Pancreas (tissue), 10 donors: ENCODE data around the gene SLC6A4. TPM values are rescaled to one million over a fixed set of nuclear protein-coding genes. Genes with fewer than 3 reads are reported as not detected.

Experiments
- ATAC-seq, 4 donors: fragments of 200-7000 bp; cut with Tn5 transposase; one replicate each; pipeline versions ENCODE4 v1.8.0 to v1.9.1; 2020; ENCODE audit warnings: mild to moderate bottlenecking in 4 of 4, moderate library complexity in 4 of 4
- DNase-seq, 6 donors: peaks; one replicate each; pipeline ENCODE4 v3.0.0-alpha.2; 2020
- FAIRE-seq: peaks from 2 replicates; lab custom pipeline; 2012; peaks lifted over from hg19 to GRCh38; lab: Jason Lieb, UNC
- H3K27ac ChIP-seq, 4 donors: fragments of 200-600 bp; sonication (generic); 1 replicate in 3 of 4; 2 replicates in 1 of 4; pipeline versions ENCODE4 v1.5.0 to v1.8.0; 2020
- H3K27me3 ChIP-seq, 4 donors: fragments of 200-600 bp; one replicate each; pipeline ENCODE4 v1.8.0; 2021
- H3K36me3 ChIP-seq, 3 donors: fragments of 200-600 bp; sonication (generic) in 1 of 3; one replicate each; pipeline versions ENCODE4 v1.5.0 to v1.8.0; 2020 to 2021
- H3K4me1 ChIP-seq, 3 donors: fragments of 200-600 bp; one replicate each; pipeline ENCODE4 v1.8.0; 2021
- H3K4me3 ChIP-seq, 4 donors: fragments of 200-600 bp; sonication (generic) in 2 of 4; one replicate each; pipeline versions ENCODE4 v1.5.0 to v1.8.0; 2020 to 2021
- H3K9me3 ChIP-seq, 4 donors: fragments of 200-600 bp; one replicate each; pipeline ENCODE4 v1.8.0; 2021
- WGBS, 2 donors: extraction: QIAGEN DNeasy Blood & Tissue Kit; methylation state at CpG; one replicate each; pipeline ENCODE4 v1.1.7; 2013; 5-methylcytosine and 5-hydroxymethylcytosine counted together
- intact Hi-C, 3 donors: fragments of 100-400 bp; cut with DNase I; formaldehyde crosslinking; loops; one replicate each; pipeline versions ENCODE4 v1.11.1 to v1.14.2; 2022
- polyA plus RNA-seq, 2 donors: library from polyadenylated mRNA; stranded (reverse); fragments of 200-250 nt; gene quantifications; one replicate each; pipeline ENCODE4 v1.2.3, GENCODE V29; 2013
- total RNA-seq, 6 donors: library from RNA; stranded (reverse); fragmentation: NEBNext Ultra II Directional in 4 of 6; extraction: Animal tissue kit (Norgen Biotek cat#: 25700) in 4 of 6; gene quantifications; one replicate each; pipeline versions ENCODE4 v1.2.1 to v1.2.4, GENCODE V29; 2021 to 2023
- TF ChIP-seq, protein P1 (sequence below), 4 donors: fragments of 200-600 bp; sonication (generic) in 3 of 4; IDR thresholded peaks; one replicate each; pipeline versions ENCODE4 v1.5.0 to v1.8.0; 2021; ENCODE audit warnings: antibody characterized with exemption in 4 of 4
- donor health status: healthy with polysubstance abuse.
- donor health status: DM: no; HTN: no; CAD: no; lungs with moderate emphysema.
- donor health status: DM: no; HTN: no; CAD: no.
- donor health status: control.
- donor health status: control.
- donor health status: Bipolar disorder and iron deficiency.
- donor health status: DM: yes; HTN: yes; CAD: no.
- donor health status: DM: no; HTN: no; CAD: no.
- donor health status: DM: no; HTN: no; CAD: no.
- donor health status: DM: yes; HTN: yes; CAD: no.

The SLC6A4 gene
- total and polyA plus RNA-seq, 8 donors: 0.42 to 3.1 (median 0.87) TPM

DNA sequence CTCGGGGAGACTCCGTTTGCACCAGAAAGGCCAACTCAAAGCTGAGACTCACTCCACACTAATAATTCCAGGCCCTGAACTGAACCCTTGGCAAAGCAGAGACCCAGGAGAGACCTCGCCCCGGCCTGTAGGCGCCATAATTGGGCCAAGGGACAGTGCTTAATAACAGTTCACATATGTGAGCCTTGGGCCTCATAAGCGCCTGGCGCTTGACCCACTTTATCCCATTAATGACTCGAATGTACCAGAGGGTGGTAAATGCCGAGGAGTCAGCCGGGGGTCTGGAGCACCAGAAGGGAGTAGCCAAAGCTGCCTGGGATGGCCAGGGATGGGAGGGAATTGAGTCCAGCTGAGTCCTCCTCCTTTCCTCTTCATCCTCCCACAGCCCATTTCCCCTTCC is 24.6 kb downstream of the SLC6A4 start:
- DNase-seq (no peak), ATAC-seq (no peak), FAIRE-seq (no peak)
- no peaks in the 10 kb centered on the region for H3K4me1 ChIP-seq
- WGBS, 2 donors: 84% methylated on average over 10 of the region's 10 CpGs
- H3K4me3 ChIP-seq: no peak overlapping the region
- H3K27me3 ChIP-seq: no peaks in the 10 kb centered on the region
- no peaks in the 10 kb centered on the region for H3K36me3 ChIP-seq
- H3K9me3 ChIP-seq: no peaks in the 10 kb centered on the region
- TF ChIP-seq, protein P1, sequence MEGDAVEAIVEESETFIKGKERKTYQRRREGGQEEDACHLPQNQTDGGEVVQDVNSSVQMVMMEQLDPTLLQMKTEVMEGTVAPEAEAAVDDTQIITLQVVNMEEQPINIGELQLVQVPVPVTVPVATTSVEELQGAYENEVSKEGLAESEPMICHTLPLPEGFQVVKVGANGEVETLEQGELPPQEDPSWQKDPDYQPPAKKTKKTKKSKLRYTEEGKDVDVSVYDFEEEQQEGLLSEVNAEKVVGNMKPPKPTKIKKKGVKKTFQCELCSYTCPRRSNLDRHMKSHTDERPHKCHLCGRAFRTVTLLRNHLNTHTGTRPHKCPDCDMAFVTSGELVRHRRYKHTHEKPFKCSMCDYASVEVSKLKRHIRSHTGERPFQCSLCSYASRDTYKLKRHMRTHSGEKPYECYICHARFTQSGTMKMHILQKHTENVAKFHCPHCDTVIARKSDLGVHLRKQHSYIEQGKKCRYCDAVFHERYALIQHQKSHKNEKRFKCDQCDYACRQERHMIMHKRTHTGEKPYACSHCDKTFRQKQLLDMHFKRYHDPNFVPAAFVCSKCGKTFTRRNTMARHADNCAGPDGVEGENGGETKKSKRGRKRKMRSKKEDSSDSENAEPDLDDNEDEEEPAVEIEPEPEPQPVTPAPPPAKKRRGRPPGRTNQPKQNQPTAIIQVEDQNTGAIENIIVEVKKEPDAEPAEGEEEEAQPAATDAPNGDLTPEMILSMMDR (IDR thresholded peaks at IDR 0.05): no peak
- no peak overlapping the region for H3K27ac ChIP-seq
- intact Hi-C loops: no loop called here

DNA sequence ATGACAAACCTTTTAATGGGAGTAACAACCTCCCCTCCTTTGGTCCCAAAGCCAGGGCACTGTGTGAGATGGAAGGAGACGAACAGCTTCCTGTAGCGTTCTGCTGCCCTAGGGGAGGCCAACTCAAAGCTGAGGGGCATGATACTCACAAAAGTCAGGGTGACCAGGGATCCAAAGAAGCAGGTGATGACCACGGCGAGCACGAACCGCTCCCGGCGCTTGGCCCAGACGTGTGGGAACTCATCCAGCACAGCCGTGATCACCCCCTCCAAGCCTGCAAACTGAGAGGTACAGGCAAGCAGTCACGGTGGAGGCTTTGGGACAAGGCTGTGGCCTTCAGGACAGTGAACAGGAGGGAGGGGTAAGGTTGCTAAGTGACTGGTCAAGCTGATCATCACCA is 25.1 kb downstream of the SLC6A4 start:
- no peaks in the 10 kb centered on the region for H3K4me1 ChIP-seq
- intact Hi-C loops: no loop called here
- 77 to 87% methylated on average over 11 of the region's 11 CpGs for WGBS, 2 donors

DNA sequence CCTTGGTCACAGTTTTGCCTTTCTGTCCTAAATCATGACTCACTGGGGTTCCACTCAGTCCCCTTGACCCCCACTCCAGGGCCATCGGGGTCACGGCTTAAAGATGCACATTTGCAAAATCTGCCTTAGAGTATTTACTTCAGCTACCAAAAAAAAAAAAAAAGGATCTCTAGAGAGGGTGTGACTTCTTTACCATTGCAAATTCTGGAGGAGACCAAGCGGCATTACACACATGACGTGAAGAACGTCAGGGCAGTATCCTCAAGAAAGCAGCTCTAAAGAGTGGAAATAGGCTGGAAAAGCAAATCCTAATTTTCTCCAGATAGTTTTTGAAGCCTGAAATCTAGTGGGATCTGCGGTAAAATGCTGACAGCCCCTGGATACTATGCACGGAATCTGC is 25.6 kb downstream of the SLC6A4 start:
- TF ChIP-seq, protein P1 (IDR thresholded peaks at IDR 0.05): no peak
- H3K4me3 ChIP-seq: no peak overlapping the region
- no peaks in the 10 kb centered on the region for H3K4me1 ChIP-seq
- FAIRE-seq (no peak), DNase-seq (no peak), ATAC-seq (no peak)
- no peaks in the 10 kb centered on the region for H3K36me3 ChIP-seq
- H3K27ac ChIP-seq: no peak overlapping the region
- H3K27me3 ChIP-seq: no peaks in the 10 kb centered on the region
- no peaks in the 10 kb centered on the region for H3K9me3 ChIP-seq
- intact Hi-C loops: no loop called here
- 79 to 84% methylated on average over 7 of the region's 7 CpGs for WGBS, 2 donors

More for the DNA sequence above, 25.1 kb downstream of the SLC6A4 start:
- Histone ChIP-seq H3K4me3 (no peak overlapping the region), H3K9me3 (no peaks in the 10 kb centered on the region), H3K27ac (no peak overlapping the region), H3K27me3 (no peaks in the 10 kb centered on the region), H3K36me3 (no peaks in the 10 kb centered on the region)
- DNase-seq: no peak
- no peak for FAIRE-seq
- no peak for ATAC-seq
- TF ChIP-seq, protein P1 (IDR thresholded peaks at IDR 0.05): no peak

DNA sequence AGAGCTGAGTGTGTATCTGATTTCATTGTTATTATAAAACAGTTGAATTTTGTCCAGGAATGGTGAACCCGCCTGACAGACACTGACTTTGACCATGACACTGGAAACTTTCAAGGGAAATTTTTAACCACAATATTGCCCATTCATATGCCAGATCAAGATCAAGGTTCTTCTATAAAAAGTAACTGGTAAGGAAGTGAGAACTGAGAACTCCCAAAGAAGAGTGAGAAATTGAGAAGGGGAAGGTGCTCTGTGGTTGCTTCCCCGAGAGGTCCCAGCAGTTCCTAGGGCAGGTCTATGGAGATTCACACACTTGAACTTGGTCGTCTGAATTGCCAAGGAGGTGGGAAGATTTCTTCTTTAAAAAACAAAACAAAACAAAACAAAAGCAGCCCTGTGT is 27.3 kb downstream of the SLC6A4 start:
- intact Hi-C loops: no loop called here
- no peak for FAIRE-seq
- no peaks in the 10 kb centered on the region for H3K27me3 ChIP-seq
- no peak for ATAC-seq
- no peak overlapping the region for H3K4me3 ChIP-seq
- H3K27ac ChIP-seq: no peak overlapping the region
- no peaks in the 10 kb centered on the region for H3K9me3 ChIP-seq
- no peaks in the 10 kb centered on the region for H3K36me3 ChIP-seq
- DNase-seq: no peak
- H3K4me1 ChIP-seq: no peaks in the 10 kb centered on the region
- 53 to 63% methylated on average over 3 of the region's 3 CpGs for WGBS, 2 donors
- TF ChIP-seq, protein P1 (IDR thresholded peaks at IDR 0.05): no peak

DNA sequence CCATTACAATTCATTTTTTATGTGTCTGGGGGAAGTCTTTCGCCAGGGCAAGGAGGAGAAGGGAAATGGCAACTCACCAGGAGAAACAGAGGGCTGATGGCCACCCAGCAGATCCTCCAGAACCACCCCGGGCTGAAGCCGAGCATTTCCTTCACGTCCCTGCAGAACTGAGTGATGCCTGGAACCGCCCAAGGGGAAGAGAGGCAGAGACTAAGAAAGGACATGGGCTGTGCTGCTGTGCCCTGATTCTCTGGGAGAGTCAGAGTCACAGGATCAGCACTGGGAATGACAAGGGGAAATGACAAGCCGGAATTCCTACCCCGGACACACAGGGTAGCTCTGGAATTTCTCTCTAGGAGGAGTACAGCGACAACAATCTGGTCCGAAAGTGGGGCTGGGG is 27.8 kb downstream of the SLC6A4 start:
- 68 to 78% methylated on average over 9 of the region's 9 CpGs for WGBS, 2 donors
- FAIRE-seq: no peak

More for the DNA sequence above, 27.8 kb downstream of the SLC6A4 start:
- no peak for DNase-seq
- TF ChIP-seq, protein P1 (IDR thresholded peaks at IDR 0.05): no peak
- ATAC-seq: no peak
- Histone ChIP-seq H3K4me3 (no peak overlapping the region), H3K27ac (no peak overlapping the region), H3K9me3 (no peaks in the 10 kb centered on the region), H3K4me1 (no peaks in the 10 kb centered on the region), H3K27me3 (no peaks in the 10 kb centered on the region), H3K36me3 (no peaks in the 10 kb centered on the region)
- intact Hi-C loops: no loop called here
